ENCODE measurements around the gene CDH5. TPM values are rescaled to one million over a fixed set of nuclear protein-coding genes. Genes with fewer than 3 reads are reported as not detected.

Gene CDH5
- total and polyA plus RNA-seq, 2 donors (not counting 3 experiments of a cell fraction or from before 2014, with no cell fraction given), result 765 to 815 TPM

- no TSS peak for BruUV-seq (replicated peaks)
- peaks cover 60 to 74% of the 10 kb centered on the region in 2 experiments for H3K27me3 ChIP-seq (ENCODE audit: control insufficient read depth in 2 of 2, insufficient read depth in 2 of 2, low read length in 2 of 2)
- FAIRE-seq, result no peak
- ChIA-PET CTCF (interaction anchor here (1.2 to 1.7 kb wide), 3 partner anchors 15 to 85 kb away, joined by 3 to 6 read pairs (median 5); no protein-coding TSS in a partner anchor), POLR2A (no interaction called here)
- no peak overlapping the region for H2AFZ ChIP-seq (ENCODE audit: low read depth, low read length)
- dilution Hi-C loops (cut with MboI; ENCODE audit: extremely low pct_ligation_motif_present, low sequenced_read_pairs), result no loop called here
- H3K4me1 ChIP-seq (ENCODE audit: control insufficient read depth, extremely low read depth, insufficient read depth, low read length), result peaks cover 2% of the 10 kb centered on the region
- no peak for DNase-seq (ENCODE audit: low read depth, low spot score)
- no peaks in the 10 kb centered on the region for H3K36me3 ChIP-seq (ENCODE audit: control insufficient read depth in 2 of 2, extremely low read depth in 1 of 2, insufficient read depth in 2 of 2, low read length in 2 of 2)
- no peak overlapping the region for H3K9ac ChIP-seq (replicated peaks; ENCODE audit: extremely low read depth, insufficient read depth, low read length)
- intact Hi-C loops (cut with micrococcal nuclease), result loop anchor here (5.0 kb wide), 1 partner anchor 49 kb away; no protein-coding TSS in a partner anchor
- H3K79me2 ChIP-seq (ENCODE audit: control insufficient read depth, insufficient read depth, low read length), result no peaks in the 10 kb centered on the region
- no peak overlapping the region for H3K27ac ChIP-seq (ENCODE audit: insufficient read depth, low read depth, low read length)
- H3K4me3 ChIP-seq (replicated peaks in 1 of 3; ENCODE audit: insufficient read depth in 1 of 3, low read depth in 1 of 3, low read length in 3 of 3), result no peak overlapping the region
- no peaks in the 10 kb centered on the region for H4K20me1 ChIP-seq (replicated peaks; ENCODE audit: control insufficient read depth, extremely low read depth, insufficient read depth, low read length)
- no peaks in the 10 kb centered on the region for H3K9me1 ChIP-seq (replicated peaks; ENCODE audit: control insufficient read depth, extremely low read depth, insufficient read depth, low read length)
- no peak for TF ChIP-seq JUN (IDR thresholded peaks at IDR 0.05; ENCODE audit: borderline replicate concordance, insufficient read depth, insufficient read length, low read depth)
- no peak for TF ChIP-seq CTCF (IDR thresholded peaks at IDR 0.05; ENCODE audit: extremely low read depth in 1 of 2, insufficient read depth in 1 of 2, low read depth in 1 of 2, low read length in 2 of 2)
- no peak for TF ChIP-seq FOS (IDR thresholded peaks at IDR 0.05; ENCODE audit: borderline replicate concordance, insufficient read depth, low read length)
- no peak for TF ChIP-seq POLR2AphosphoS5 (IDR thresholded peaks at IDR 0.05; ENCODE audit: insufficient read depth, low read depth, low read length)
- no peak for TF ChIP-seq MAX (IDR thresholded peaks at IDR 0.05; ENCODE audit: insufficient read depth, insufficient read length)
- TF ChIP-seq POLR2A (IDR thresholded peaks at IDR 0.05; ENCODE audit: low read depth, low read length), result no peak
- no peak for TF ChIP-seq MYC (IDR thresholded peaks at IDR 0.05; ENCODE audit: low read depth, low read length)
- TF ChIP-seq GATA2 (IDR thresholded peaks at IDR 0.05; ENCODE audit: insufficient read depth, insufficient read length, low read depth, low read length), result no peak
- TF ChIP-seq EZH2 (IDR thresholded peaks at IDR 0.05; ENCODE audit: borderline replicate concordance, low read depth, low read length, severe bottlenecking), result no peak
- no peak overlapping the region for H3K4me2 ChIP-seq (ENCODE audit: insufficient read depth, low read length)
- H3K9me3 ChIP-seq (replicated peaks; ENCODE audit: control insufficient read depth, insufficient read depth, low read length), result no peaks in the 10 kb centered on the region
Observed at GRCh38 chr16:66428682-66429251, 62.3 kb downstream of the CDH5 start.

All from endothelial cell of umbilical vein (primary cell).